Activated B cell treated with CpG ODN at 0.5 μM for 24 hours (primary cell): Measurements from ENCODE around the gene GFOD2. TPM values are rescaled to one million over a fixed set of nuclear protein-coding genes. Genes with fewer than 3 reads are reported as not detected.

ENCODE experiments used
- ATAC-seq: fragments of 200-7000 bp; cut with Tn5 transposase; one replicate; pipeline ENCODE4 v1.10.0; 2021; ENCODE audit warnings: low read depth, mild to moderate bottlenecking, moderate library complexity
- CTCF ChIA-PET: fragments of 350-600 bp; sonication (Branson Sonifier 250); formaldehyde crosslinking; loops from one replicate; lab custom pipeline; 2021; ENCODE audit warnings: antibody characterized with exemption; lab: Charles Lee
- POLR2A ChIA-PET: fragments of 350-600 bp; sonication (Branson Sonifier 250); formaldehyde crosslinking; loops from one replicate; lab custom pipeline; 2021; ENCODE audit warnings: antibody characterized with exemption; lab: Charles Lee
- DNase-seq: peaks from one replicate; pipeline ENCODE4 v3.0.0; 2022
- H3K27ac Mint-ChIP-seq: one replicate; pipeline ENCODE4 v1.8.0; 2020; ENCODE audit warnings: mixed read lengths
- H3K27me3 Mint-ChIP-seq: one replicate; pipeline ENCODE4 v1.8.0; 2021; ENCODE audit warnings: mixed read lengths
- H3K36me3 Mint-ChIP-seq: one replicate; pipeline ENCODE4 v1.8.0; 2021; ENCODE audit warnings: low read depth, mixed read lengths
- H3K4me1 Mint-ChIP-seq: one replicate; pipeline ENCODE4 v1.8.0; 2021; ENCODE audit warnings: mixed read lengths
- H3K4me3 Mint-ChIP-seq: one replicate; pipeline ENCODE4 v1.8.0; 2020; ENCODE audit warnings: mild to moderate bottlenecking, mixed read lengths
- H3K9me3 Mint-ChIP-seq: one replicate; pipeline ENCODE4 v1.8.0; 2020; ENCODE audit warnings: mixed read lengths
- CTCF ChIP-seq: fragments of 200-600 bp; IDR thresholded peaks from one replicate; pipeline ENCODE4 v1.8.0; 2022; ENCODE audit warnings: antibody characterized with exemption, mild to moderate bottlenecking
- intact Hi-C: fragments of 100-400 bp; cut with micrococcal nuclease; formaldehyde crosslinking; loops from one replicate; pipeline ENCODE4 v1.15.1; 2024
- total RNA-seq: library from RNA; stranded (reverse); gene quantifications from 2 replicates; pipeline ENCODE4 v1.2.3, GENCODE V29; 2022

Gene GFOD2
- total RNA-seq, 1 donor from 2014 or later: 12.6 TPM

- Mint-ChIP-seq H3K4me1 (peaks cover 24% of the 10 kb centered on the region), H3K27ac (peak overlapping the region; percentile 74), H3K9me3 (no peaks in the 10 kb centered on the region), H3K4me3 (peak overlapping the region; percentile 94), H3K27me3 (no peaks in the 10 kb centered on the region), H3K36me3 (peaks cover 42% of the 10 kb centered on the region)
- intact Hi-C loops: no loop called here
- ChIA-PET POLR2A (interaction anchor here (0.8 to 3.6 kb wide), 9 partner anchors 8 to 175 kb away, joined by 3 to 32 read pairs (median 8); partner anchors contain the start of genes CARMIL2, GFOD2, RANBP10 and TSNAXIP1), CTCF (interaction anchor here (1.3 to 2.3 kb wide), 3 partner anchors 14 to 137 kb away, joined by 3 to 8 read pairs (median 8); partner anchors contain the start of gene CARMIL2)
- no peak for ATAC-seq
- DNase-seq: no peak
- TF ChIP-seq CTCF: no peak
Measured at GRCh38 chr16:67658849-67659674, 60.1 kb downstream of the GFOD2 start.

- no peaks in the 10 kb centered on the region for H3K9me3 Mint-ChIP-seq
- peaks cover 24% of the 10 kb centered on the region for H3K4me1 Mint-ChIP-seq
- intact Hi-C loops: no loop called here
- peaks cover 45% of the 10 kb centered on the region for H3K36me3 Mint-ChIP-seq
- POLR2A ChIA-PET: interaction anchor here (0.5 to 3.6 kb wide), 7 partner anchors 7 to 120 kb away, joined by 3 to 32 read pairs (median 3); partner anchors contain the start of gene CARMIL2
- no peak for TF ChIP-seq CTCF
- ATAC-seq: no peak
- no peak overlapping the region for H3K27ac Mint-ChIP-seq
- CTCF ChIA-PET: interaction anchor here (1.3 to 2.3 kb wide), 3 partner anchors 14 to 136 kb away, joined by 3 to 8 read pairs (median 8); partner anchors contain the start of gene CARMIL2
- H3K4me3 Mint-ChIP-seq: no peak overlapping the region
- H3K27me3 Mint-ChIP-seq: no peaks in the 10 kb centered on the region
- DNase-seq: no peak
Measured at GRCh38 chr16:67657751-67658518, 61.2 kb downstream of the GFOD2 start.

- no peaks in the 10 kb centered on the region for H3K27me3 Mint-ChIP-seq
- no peak for ATAC-seq
- POLR2A ChIA-PET: interaction anchor here (0.5 to 1.0 kb wide), 4 partner anchors 21 to 465 kb away, joined by 3 to 5 read pairs (median 4); no protein-coding TSS in a partner anchor
- CTCF ChIA-PET: no interaction called here
- no peak overlapping the region for H3K4me3 Mint-ChIP-seq
- no peak overlapping the region for H3K27ac Mint-ChIP-seq
- peaks cover 47% of the 10 kb centered on the region for H3K36me3 Mint-ChIP-seq
- no peak for DNase-seq
- TF ChIP-seq CTCF: no peak
- no peaks in the 10 kb centered on the region for H3K9me3 Mint-ChIP-seq
- intact Hi-C loops: no loop called here
- H3K4me1 Mint-ChIP-seq: peaks cover 26% of the 10 kb centered on the region
Measured at GRCh38 chr16:67657017-67657608, 62.0 kb downstream of the GFOD2 start.

- CTCF ChIA-PET: no interaction called here
- Mint-ChIP-seq H3K27ac (no peak overlapping the region), H3K36me3 (peaks cover 53% of the 10 kb centered on the region), H3K4me3 (no peak overlapping the region), H3K4me1 (peaks cover 24% of the 10 kb centered on the region), H3K9me3 (no peaks in the 10 kb centered on the region), H3K27me3 (no peaks in the 10 kb centered on the region)
- POLR2A ChIA-PET: interaction anchor here (0.5 to 0.6 kb wide), 2 partner anchors 158 to 465 kb away, joined by 4 to 5 read pairs; no protein-coding TSS in a partner anchor
- no peak for ATAC-seq
- TF ChIP-seq CTCF: no peak
- intact Hi-C loops: no loop called here
- DNase-seq: no peak
Measured at GRCh38 chr16:67656344-67657016, 62.6 kb downstream of the GFOD2 start.
